GM21619 (cell line): ENCODE data around the gene LAPTM5.
A peak's percentile ranks its signal among the peaks of the same experiment; 100 is the strongest.
"Not testable (repeated sequence)": the region's sequence is repeated elsewhere in the genome, so short reads cannot be mapped to it uniquely, and the experiment has no call there.

ENCODE experiments used
- ATAC-seq: cut with Tn5 transposase; IDR thresholded peaks from one replicate; pipeline ENCODE4 v1.9.1; 2021; ENCODE audit not compliant: unreplicated experiment

The LAPTM5 gene

DNA sequence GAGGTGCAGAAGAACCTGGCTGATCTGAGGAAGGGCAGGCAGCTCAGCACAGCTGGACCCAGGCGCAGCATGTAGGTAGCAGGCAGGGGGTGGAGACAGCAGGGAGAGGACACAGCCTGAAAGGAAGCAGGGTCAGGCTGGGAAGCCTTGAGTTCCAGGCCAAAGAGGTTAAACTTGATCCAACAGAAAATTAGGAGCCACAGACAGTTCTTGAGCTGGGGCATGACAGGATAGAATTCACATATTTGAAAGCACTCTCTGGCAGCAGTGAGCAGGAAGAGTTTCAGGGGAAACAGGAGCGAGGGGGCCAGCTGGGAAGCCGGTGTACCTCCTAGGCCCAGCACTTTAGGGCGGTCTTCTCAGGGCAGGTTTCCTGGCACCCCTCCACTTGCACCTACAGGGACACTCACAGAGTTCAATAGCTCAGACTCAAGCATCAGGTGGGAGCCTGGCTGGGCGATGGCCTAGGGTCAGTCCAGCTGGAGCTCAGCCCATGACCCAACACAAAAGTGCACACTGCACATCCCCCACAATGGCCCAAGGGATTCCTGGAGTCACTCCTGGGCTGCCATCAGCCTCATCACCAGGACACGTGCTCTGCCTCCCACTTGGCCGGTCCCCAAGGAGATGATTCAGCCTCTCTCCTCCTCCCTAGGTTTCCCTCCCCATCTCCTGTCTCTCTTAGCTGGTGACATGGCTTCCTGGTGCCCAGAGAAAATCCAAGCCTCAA, 56.9 kb downstream of the LAPTM5 start:
- ATAC-seq, result no peak

DNA sequence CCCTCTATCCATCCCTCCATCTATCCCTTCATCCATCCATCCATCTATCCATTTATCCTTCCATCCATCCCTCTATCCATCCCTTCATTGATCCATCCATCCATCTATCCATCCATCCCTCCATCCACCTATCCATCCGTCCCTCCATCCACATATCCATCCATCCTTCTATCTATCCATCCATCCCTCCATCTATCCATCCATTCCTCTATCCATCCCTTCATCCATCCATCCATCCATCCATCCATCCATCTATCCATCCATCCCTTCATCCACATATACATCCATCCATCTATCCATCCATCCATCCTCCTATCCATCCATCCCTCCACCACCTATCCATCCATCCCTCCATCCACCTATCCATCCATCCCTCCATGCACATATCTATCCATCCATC, 57.8 kb downstream of the LAPTM5 start:
- no peak for ATAC-seq

DNA sequence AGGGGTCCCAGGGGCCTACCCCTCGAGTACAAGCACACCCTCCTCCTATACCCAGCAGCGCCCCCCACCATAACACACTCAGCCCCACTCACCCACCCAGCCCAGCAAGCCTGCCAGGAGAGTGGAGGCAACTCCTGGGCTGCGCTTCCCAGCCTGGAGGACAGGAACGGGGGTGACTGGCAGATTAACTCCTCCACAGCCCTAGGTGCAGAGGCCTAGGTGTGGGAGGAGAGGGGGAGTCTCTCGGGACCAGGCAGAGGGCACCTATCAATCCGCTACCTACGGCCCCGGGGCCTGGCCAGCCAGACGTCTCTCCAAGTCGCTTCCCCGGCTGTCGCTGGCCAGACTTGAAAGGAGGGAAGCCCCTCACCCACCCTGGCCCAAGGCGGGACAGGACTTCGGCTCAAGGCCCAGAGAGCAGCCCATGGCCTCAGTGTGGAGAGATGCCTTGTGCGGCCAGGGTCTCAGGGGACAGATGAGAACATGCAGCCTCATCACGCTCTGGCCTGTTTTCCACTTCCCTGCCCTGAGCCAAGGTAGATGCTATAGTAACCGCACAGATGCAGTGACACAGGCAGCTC, 59.1 kb downstream of the LAPTM5 start:
- ATAC-seq, result no peak

DNA sequence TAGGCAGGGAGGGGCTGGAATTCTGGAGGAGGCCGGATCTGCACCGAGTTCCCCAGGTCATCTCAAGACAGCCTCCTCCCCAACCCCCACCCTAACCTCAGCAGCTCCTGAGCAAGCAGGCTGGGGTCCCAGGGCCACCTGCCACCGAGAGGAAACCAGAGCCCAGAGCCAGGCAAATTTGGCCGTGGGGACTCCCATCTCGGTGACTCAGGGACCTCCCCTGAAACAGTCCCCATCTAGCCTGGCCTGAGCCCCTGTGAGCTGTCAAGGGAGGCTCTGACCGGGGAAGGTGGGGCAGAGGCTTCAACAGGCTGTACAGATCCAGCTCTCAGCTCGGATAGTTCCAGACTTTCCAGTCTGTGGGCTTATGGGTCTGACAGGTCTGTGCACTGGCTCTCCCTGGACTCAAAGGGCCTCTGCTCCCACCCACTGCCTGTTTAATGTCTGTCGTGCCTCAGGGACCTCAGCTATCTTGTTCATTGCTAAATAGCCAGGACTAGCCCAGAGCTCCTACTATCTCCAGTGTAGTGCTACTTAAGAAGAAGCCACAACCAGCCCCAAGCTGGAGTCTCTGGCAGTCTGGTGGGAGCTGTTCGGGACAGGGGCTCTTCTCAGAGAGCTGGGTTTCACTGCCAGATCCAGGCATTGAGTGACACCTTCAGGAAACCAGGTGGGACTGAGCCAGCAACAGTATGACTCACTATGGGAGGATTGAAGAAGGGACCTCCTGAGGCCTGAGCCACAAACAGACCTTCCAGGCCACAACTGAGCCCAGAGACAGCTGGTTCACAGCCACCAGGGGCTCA, 59.8 kb downstream of the LAPTM5 start:
- peak; percentile 64 for ATAC-seq

DNA sequence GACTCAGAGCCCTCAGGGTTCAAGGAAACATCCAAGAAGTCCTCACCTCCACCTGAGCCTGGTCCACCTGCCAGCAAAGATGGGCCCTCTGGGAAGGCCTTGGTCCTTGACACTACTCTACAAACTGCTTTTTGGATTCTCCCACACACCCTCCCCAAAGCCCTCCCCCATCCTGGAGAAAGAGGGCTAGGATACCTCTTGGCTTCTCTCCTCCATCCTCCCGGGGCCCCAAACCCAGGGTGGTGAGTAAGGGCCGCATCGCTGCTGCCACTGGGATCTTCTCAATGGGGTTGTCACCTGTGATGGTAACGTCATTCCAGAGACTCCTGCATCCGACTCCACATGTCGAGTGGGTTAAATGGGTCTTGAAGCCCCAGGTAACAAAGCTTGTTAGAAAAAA, 60.7 kb downstream of the LAPTM5 start:
- ATAC-seq, result no peak

DNA sequence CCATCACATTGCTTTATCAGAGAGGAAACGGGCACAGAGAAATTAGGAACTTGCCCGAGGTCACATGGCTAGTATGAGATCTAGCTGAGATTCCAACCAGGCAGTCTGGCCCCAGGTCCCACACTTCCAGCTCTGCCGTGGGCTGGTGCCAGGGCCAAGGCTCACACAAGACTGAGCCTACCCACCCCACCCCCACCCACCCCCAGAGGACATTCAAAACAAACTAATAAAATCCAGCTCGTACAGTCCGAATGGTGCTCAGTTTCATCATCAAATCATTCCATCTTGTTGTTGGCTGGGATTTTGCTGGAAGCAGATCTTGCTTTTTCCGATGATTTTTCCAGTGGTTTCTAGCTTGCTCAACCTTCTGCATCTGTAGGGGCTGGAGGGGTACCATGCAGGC, 62.1 kb downstream of the LAPTM5 start:
- ATAC-seq, result no peak

DNA sequence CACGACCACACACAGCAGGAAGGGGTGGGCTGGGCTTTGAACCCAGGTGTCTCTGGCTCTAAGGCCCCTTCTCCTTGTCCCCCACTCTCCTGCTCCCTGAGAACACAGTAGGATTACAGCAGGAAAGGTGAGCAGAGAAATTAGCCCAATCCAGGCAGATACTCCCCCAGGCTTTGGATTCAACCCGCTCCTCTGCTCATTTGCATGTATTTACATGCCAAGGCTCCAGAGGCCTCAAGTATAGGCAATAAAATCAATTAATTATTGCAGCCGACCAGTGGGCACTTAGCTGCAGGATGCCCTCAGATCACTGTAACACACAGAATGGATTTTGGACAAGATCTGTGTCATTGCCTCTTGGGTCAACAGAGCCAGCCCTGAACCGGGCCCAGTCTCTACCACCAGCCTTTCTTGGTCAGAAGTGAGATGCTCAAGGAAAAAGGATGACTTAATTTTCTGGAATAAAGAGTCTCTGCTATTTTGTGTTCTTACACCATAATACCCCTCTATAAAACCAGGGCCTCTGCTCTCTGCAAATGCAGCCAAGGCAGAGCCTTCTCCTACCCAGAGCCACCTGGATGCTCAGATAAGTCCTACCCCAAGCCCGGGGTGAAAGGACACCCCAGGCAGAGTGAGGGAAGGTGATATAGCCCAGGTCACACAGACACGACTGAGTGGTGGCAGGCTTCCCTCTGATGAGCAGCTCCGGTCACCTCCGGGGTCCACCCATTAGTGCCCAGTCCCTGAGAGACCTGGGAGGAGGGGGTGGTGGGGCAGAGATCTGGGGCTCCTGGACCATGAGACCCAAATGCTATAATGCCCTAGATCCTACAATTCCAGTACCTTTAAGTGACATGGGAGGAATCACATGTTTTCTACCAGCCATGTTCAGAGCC, 63.0 kb downstream of the LAPTM5 start:
- ATAC-seq, result no peak

DNA sequence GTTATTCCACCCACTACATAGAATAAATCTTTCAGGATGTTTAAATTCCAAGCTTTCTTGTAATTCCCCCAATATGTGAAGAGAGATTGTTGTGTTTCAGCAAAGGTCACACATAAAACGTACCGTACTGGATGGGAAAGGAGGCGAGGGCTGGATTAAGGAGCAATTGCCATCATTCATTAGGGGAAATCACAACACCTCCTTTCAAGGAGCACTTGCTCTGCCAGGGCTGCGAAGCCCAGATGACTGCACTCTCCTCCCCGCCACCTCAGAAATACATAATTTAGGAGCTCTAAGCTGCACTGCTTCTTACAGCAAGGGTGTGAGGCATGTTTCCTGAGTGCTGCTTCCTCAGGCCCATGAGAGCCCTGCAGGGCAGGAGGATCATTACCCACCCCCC, 63.8 kb downstream of the LAPTM5 start:
- ATAC-seq, result no peak

DNA sequence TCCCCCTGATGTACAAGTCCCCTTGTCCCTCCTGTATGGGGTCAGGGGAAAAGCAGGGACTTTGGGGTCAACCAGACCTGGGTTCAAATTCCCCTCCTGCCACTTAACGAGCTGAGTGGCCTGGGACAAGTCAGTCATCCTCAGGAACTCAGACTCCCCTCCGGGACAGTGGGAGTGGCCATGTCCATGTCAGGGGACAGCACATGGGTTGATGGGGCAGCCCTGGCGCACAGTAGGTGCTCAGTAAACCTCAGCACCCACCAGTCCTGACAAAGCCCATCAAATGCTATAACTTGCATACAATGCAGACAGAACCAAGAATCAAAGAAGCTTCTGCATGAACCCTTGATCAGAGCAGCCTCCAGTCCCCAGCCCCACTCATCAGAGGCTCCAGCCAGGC, 64.2 kb downstream of the LAPTM5 start:
- no peak for ATAC-seq

DNA sequence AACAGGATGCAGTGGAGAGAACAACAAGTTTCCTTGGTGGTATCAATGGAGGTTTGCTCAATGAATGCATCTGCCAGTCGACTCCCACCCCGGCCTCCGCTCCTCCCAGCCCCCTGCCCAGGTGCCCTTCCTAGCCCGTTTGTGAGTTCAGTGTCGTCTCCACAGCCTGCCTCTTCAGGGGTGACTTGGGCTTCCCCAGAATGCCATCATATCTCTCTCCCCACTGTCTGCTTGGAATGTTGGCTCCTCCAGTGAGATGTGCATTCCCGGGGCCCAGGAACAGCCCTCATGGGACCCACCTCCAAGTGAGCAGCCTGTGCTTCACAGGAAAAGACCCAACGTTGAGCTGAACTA, 64.6 kb downstream of the LAPTM5 start:
- ATAC-seq, result no peak

DNA sequence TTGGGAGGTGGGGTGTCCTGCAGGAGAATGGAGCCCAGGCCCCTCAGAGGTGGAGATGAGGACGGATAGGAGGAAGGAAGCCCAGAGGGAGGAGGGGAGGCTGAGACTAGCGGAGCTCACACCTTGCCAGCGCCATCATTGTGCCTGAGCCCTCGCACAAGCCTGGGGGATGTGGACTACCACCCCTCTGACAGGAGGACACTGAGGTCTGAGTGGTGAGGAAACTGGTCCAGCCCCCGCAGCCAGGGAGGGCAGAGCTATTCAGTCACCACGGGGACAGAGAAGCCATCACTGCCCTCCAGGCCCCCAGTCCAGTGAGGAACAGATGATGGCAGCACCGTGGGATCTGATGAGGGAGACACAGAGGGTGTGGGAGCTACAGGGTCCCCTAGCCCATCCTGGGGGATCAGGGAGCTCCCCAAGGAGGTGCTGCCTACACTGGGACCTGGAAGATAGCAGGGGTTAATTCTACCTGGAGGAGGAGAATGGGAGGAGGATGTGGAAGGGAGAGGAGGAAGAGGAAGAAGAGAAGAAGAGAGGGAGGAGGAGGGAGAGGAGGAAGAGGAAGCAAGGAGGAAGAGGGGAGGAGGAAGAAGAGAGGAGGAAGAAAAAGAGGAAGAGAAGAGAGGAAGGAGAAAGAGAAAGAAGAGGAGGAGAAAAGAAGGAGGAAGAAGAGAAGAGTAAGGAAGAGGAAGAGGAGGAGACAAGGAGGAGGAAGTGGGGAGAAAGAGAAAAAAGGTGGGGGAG, 65.2 kb downstream of the LAPTM5 start:
- ATAC-seq, result no peak

DNA sequence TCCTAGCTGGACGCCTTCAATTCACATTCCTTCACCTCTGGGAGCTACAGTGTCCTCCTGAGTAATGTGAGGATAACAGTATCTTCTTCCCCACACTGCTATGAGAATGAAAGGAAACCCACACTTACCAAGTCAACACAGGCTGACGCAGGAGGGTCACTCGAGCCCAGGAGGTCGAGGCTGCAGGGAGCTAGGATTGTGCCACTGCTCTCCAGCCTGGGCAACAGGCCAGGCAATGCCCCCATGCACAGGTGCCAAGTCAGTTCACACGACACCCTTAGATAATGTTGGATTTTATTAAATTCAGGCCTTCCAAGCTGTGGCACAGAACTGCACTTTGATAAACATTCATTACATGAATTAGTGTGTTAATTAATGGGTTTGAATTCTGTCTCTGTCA, 66.1 kb downstream of the LAPTM5 start:
- ATAC-seq, result no peak

DNA sequence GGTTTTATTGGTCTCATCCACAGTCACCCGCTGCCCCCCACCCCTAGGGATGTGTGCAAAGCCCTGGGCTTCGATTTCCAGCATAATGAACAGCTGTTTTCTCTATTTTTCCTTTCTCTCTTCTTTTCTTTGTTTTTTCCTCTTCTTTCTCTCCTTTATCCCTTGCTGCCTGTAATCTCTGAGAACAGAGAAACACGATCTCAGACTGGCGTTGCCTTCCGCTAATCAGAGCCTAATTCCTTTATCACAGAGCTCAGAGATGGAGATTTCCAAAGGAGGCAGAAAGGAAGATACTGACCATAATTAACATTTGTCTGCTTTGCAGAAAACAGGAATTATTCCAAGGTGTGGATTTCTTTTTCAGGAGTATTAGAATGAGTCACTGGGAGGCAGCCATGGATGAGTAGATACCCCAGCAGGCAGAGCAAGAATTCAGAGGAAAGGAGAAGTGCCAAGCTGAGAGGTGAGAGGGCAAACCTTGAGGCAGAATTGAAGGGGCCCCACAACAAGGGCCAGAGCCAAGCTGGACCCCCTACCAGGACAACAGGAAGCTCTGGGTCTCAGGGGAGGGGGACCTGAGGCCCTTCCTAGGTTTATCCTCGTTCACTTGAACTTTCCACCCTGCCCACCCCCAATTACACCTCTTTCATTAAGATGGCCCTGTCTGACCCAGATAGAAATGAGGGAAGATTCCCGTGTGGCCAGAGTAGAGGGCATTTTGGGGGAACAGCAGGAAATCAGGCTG, 67.5 kb downstream of the LAPTM5 start:
- ATAC-seq, result no peak

DNA sequence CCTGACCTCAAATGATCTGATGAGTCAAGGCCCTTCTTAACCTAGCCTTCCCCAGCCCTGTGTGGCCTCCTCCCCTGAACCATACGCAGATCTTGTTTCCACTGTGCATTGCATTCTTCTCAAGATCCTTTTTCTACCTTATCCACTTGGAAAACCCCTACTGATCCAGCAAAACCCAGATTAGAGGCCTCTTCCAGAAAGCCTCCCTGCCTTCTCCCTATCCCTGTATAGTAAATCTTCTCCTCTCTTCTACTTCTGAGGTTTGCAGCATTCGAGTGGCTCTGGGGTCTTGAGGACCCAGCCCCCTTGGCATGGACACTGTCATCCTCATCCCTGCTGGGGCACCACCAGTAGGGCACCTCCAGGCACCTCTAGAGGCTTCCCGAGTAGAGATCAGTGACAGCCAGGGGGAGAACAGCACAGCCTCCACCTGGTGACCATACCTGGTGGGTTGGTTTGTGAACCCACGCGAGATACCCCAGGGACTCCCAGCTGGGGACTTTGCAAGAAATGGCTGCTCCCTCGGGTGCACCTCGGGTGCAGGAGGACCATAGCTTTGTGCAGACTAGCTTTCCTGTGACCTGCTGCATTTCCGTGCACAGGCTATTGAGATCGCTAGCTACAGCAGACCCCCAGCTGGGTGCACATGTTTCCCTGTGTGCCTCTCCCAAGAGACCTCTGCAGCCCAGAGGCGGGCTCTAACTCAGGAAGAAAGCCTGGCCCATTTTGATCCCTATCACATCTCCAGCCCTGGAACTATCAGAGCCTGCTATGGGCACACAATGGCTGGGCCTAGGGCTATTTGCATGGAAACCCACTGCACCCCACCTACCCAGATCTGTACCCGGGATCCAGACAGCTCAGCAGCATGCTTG, 68.4 kb downstream of the LAPTM5 start:
- no peak for ATAC-seq

DNA sequence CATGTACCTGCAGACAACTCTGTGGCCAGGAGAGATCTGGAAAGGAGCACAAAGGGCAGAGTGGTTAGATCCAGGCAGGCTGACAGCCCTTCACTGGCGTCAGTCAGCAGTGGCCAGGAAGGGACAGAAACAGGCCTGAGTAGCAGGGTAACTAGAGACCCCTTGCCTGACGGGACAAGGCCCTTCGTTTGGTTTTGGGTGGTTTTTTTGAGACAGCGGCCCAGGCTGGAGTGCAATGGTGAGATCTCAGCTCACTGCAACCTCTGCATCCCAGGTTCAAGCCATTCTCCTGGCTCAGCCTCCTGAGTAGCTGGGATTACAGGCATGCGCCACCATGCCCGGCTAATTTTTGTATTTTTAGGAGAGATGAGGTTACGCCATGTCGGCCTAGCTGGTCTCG, 69.1 kb downstream of the LAPTM5 start:
- ATAC-seq, result not testable (repeated sequence)

DNA sequence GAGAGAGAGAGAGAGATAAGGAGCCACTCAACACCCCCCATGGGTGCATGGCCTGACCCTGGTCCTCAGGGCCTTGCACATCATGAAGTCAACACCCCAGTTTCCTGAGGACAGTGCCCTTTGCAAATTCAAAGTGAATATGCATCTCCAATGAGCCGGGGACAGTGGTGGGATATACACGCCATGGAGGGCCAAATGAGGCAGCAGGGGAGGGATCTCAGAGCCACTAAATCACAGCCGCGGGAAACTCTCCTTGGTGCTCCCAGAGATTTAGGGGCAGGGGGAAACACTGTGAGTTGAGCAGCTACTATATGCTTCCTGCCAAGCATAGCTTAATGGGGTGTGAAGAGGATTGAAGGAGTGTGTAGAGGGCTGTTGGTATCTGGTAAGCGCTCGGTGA, 69.7 kb downstream of the LAPTM5 start:
- ATAC-seq, result no peak

DNA sequence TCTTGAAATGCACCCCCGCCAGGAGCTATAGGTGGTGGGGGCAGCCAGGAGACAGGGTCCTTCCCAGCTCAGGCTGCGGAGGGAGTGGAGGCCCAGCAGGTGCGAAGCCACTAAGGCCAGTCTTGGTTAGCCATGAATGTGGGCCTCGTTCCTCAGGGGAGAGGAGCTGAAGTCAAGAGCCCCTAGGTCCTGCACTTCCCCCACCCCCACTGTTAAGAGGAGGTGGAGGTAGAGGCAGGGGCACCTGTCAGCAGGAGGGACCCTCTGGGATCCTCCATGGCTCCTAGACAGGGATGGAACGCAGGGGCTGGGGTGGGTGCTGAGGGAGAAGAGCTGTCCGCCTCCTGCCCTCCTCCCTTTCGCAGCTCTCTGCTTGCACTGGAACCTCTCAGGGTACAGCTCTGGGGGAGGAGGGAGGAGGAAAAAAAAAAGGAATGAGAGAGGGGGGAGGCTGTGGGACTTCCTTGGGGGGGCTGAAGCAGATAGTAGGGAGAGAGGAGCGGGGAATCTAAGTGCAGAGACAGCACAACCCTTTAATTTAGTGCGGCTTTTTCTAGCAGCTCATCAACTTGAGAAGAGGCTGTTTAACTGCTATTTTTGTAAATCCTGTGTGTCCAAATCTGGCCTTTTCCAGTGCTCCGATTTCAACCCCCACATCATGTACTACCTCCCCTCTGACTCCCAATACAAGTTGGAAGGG, 71.2 kb downstream of the LAPTM5 start:
- no peak for ATAC-seq

DNA sequence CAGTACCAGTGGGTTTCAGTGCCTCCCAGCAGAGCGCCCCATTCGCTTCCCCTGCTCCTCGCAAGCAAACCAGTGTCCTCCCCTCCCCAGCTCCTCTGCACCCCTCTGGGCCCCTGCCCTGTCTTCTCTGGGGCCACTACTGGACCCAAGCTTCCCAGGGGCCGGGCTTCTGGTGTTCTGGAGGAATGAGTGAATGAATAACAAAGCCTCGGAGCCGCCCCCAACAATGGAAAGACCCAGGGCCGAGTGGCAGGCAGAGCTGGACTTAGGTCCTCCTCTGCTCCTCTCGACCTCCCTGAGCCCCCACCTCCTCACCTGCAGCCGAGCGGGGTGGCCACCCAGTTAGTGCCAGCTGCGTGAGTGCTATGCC, 71.8 kb downstream of the LAPTM5 start:
- no peak for ATAC-seq
